ENCODE results near the gene ZBTB20. TPM values are rescaled to one million over a fixed set of nuclear protein-coding genes. Genes with fewer than 3 reads are reported as not detected.

The ZBTB20 gene
- total and polyA plus RNA-seq, 2 of the 4 experiments (the other 2 are of a cell fraction) = 0.75 to 14.7 TPM

DNA sequence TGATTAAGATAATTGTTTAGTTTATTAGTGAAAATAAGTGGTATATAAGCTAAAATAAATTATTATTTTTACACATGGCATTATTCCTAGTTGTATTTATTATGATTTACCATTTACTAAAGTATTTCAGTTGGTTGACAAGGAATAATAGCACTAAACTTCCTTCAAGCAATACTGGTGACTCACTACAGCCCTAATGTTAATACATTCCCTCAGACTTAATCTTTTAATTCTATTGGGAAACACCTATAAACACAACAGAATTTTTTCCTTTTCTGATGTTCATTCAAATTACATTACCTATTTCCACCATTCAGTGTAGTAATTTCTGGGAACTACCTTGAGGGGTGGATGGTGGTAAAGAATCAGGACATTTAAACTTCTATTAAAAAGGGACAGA lies 589.3 kb downstream of the ZBTB20 start:
- no TSS peak for BruUV-seq (replicated peaks)
- H4K91ac ChIP-seq (ENCODE audit: insufficient read depth, low read depth, low read length) = no peak overlapping the region
- H4K20me1 ChIP-seq (ENCODE audit: insufficient read depth, low read length) = no peaks in the 10 kb centered on the region
- H2AFZ ChIP-seq (replicated peaks; ENCODE audit: low read length, poor library complexity) = no peak overlapping the region
- CTCF ChIA-PET = no interaction called here
- no peak overlapping the region; the same call in 1 of the 2 replicates for H3K18ac ChIP-seq (ENCODE audit: low read depth, low read length)
- H4K5ac ChIP-seq (ENCODE audit: low read depth, low read length) = no peak overlapping the region
- no peak overlapping the region; the same call in 1 of the 2 replicates for H2BK20ac ChIP-seq (ENCODE audit: low read depth, low read length)
- no peak overlapping the region for H3K4me3 ChIP-seq (ENCODE audit: insufficient read depth, low read depth, low read length)
- H3K9me1 ChIP-seq (ENCODE audit: insufficient read depth, low read length) = peaks cover 4% of the 10 kb centered on the region; the same call in 1 of the 2 replicates
- in situ Hi-C loops (cut with MboI; ENCODE audit: low sequenced_read_pairs) = no loop called here
- no peaks in the 10 kb centered on the region for H3K9me3 ChIP-seq (ENCODE audit: control insufficient read depth, insufficient read depth, low read length)
- peaks cover 6% of the 10 kb centered on the region for H3K4me1 ChIP-seq (ENCODE audit: control insufficient read depth, insufficient read depth, low read length)
- peak; percentile 56 for DNase-seq
- H3K27ac ChIP-seq (ENCODE audit: insufficient read depth, low read length) = no peak overlapping the region
- no peak overlapping the region for H4K8ac ChIP-seq (ENCODE audit: low read depth in 2 of 2, low read length in 2 of 2)
- ATAC-seq (ENCODE audit: low read depth) = peak; percentile 64
- no peak for TF ChIP-seq CHD1 (IDR thresholded peaks at IDR 0.05; ENCODE audit: low read depth, low read length)
- TF ChIP-seq NFE2L2 (IDR thresholded peaks at IDR 0.05; ENCODE audit: low read depth, low read length) = no peak
- TF ChIP-seq CEBPB (IDR thresholded peaks at IDR 0.05; ENCODE audit: low read depth, low read length) = peak; percentile 59
- no peak for TF ChIP-seq POLR2A (IDR thresholded peaks at IDR 0.05; ENCODE audit: low read depth, low read length)
- peak; percentile 44; the same call in 1 of the 2 replicates for TF ChIP-seq FOS (IDR thresholded peaks at IDR 0.05; ENCODE audit: low read depth, low read length)
- H3K4ac ChIP-seq (ENCODE audit: low read depth, low read length) = no peak overlapping the region
- H3K36me3 ChIP-seq (ENCODE audit: control insufficient read depth, insufficient read depth, low read length) = no peaks in the 10 kb centered on the region
- dilution Hi-C loops (cut with HindIII; ENCODE audit: low sequenced_read_pairs, unreplicated experiment) = no loop called here
- 0 out of 2 replicates have a peak overlapping the region, but pooled peaks have one; percentile 29 for H2AK5ac ChIP-seq (ENCODE audit: low read depth, low read length)
- no peak overlapping the region for H3K56ac ChIP-seq (ENCODE audit: extremely low read depth, insufficient read depth, low read length)
- H3K9ac ChIP-seq (ENCODE audit: low read depth, low read length) = no peak overlapping the region
- peak overlapping the region; percentile 24 for H2BK5ac ChIP-seq (ENCODE audit: low read depth, low read length, poor library complexity, severe bottlenecking)
- peak overlapping the region; percentile 22; the same call in 1 of the 2 replicates for H3K4me2 ChIP-seq (ENCODE audit: low read depth, low read length)
- no peak overlapping the region for H3K14ac ChIP-seq (replicated peaks; ENCODE audit: low read depth, low read length)
- H2AK9ac ChIP-seq (replicated peaks; ENCODE audit: low read depth, low read length, poor library complexity) = no peak overlapping the region
- POLR2A ChIA-PET (ENCODE audit: unreplicated experiment) = no interaction called here
- H3K23ac ChIP-seq (ENCODE audit: low read depth, low read length) = peak overlapping the region; percentile 12; the same call in 1 of the 2 replicates
- H3K79me1 ChIP-seq (ENCODE audit: low read depth in 1 of 2, low read length in 2 of 2) = peaks cover 9 to 21% of the 10 kb centered on the region in 2 experiments; a peak in 3 of 4 replicates
- H3K27me3 ChIP-seq (ENCODE audit: control insufficient read depth, insufficient read depth, low read length) = no peaks in the 10 kb centered on the region
- intact Hi-C loops (cut with micrococcal nuclease) = no loop called here
- H2BK120ac ChIP-seq (ENCODE audit: low read depth, low read length) = no peak overlapping the region
- H2BK15ac ChIP-seq (ENCODE audit: low read depth, low read length) = no peak overlapping the region

Data from IMR-90 (cell line).